ENCODE measurements around the gene CHRNA4.

The CHRNA4 gene

DNA sequence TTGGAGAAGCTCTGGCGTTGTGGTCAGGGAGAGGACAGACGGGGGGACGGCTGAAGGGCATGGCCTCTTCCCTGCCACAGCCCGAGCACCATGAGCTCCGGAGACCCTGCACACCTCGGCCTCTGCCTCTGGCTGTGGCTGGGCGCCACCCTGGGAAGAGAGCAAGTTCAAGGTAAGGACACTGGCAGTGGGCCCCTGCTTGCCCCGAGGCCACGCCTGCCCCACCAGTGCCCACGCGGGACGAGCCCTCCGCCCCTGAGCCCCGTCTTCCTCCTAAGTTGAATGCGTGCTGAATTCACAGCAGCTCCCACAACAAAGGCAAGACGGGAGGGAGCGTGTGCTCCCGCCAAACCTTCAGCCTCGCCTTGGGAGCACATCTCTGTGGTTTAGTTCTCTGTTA is 66.1 kb downstream of the CHRNA4 start:
- DNase-seq (ENCODE audit: low spot score) = no peak
- no peak for TF ChIP-seq CTCF (IDR thresholded peaks at IDR 0.05; ENCODE audit: extremely low read depth, insufficient read depth, missing control alignments)
- in situ Hi-C loops (cut with MboI; ENCODE audit: low pct_unique_long_range_greater_than_20kb, low sequenced_read_pairs, unreplicated experiment) = no loop called here

DNA sequence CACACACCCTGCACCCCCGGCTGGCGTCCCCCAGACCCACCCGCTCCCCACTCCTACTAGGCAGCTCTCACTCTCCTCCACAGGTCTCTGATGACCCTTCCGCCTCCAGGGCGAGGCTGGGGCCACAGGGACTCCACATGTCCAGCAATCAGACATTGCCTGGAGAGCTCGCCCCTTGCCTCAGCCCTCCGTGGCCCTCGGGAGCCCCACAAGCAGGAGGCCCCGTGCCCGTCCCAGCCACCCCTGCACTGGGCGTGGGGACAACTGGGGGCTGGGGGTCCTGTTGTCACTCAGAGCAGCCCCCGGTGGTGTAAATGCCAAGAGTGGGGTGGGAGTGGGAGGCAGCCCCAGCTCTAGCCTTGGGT is 66.6 kb downstream of the CHRNA4 start:
- DNase-seq (ENCODE audit: low spot score) = no peak
- no peak for TF ChIP-seq CTCF (IDR thresholded peaks at IDR 0.05; ENCODE audit: extremely low read depth, insufficient read depth, missing control alignments)
- in situ Hi-C loops (cut with MboI; ENCODE audit: low pct_unique_long_range_greater_than_20kb, low sequenced_read_pairs, unreplicated experiment) = no loop called here

DNA sequence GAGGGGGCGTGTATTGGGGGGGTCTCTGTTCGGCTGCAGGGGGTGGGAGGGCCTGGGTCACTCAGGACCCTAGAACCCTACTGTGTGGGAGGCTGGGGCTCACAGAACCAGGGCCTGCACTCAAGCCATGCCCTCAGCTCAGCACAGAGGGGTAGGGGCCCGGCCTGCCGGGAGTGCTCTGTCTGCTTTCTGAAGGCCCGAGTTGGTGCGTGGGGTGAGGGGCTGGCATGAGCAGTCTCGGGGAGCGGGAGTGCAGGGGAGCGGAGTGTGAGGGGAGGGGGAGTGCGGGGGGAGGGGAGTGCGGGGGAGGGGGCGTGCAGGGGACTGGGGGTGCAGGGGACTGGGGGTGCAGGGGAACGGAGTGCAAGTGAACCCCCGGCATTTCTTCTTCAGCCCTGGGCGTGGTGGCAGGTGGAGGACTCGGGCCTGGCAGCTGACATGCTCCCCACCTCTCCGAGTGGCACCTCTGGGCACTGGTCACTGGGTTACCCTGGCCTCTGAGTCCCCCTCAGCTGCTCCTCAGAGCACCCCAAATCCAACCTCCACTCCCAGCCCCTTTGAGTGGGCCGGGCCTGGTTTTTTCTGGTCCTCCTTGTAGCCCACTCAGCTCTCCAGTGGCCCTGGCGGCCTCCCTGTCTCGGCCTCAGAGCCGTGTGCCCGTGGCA is 67.1 kb downstream of the CHRNA4 start:
- TF ChIP-seq CTCF (IDR thresholded peaks at IDR 0.05; ENCODE audit: extremely low read depth, insufficient read depth, missing control alignments) = no peak
- in situ Hi-C loops (cut with MboI; ENCODE audit: low pct_unique_long_range_greater_than_20kb, low sequenced_read_pairs, unreplicated experiment) = no loop called here
- no peak for DNase-seq (ENCODE audit: low spot score)

- no peak for DNase-seq (ENCODE audit: low spot score)
- in situ Hi-C loops (cut with MboI; ENCODE audit: low pct_unique_long_range_greater_than_20kb, low sequenced_read_pairs, unreplicated experiment) = no loop called here
- TF ChIP-seq CTCF (IDR thresholded peaks at IDR 0.05; ENCODE audit: extremely low read depth, insufficient read depth, missing control alignments) = no peak
These were observed 67.7 kb downstream of the CHRNA4 start for GRCh38 chr20:63293456-63293855.
